Naive thymus-derived CD4-positive, alpha-beta T cell (primary cell): Measurements from ENCODE around the gene MC1R. TPM values are rescaled to one million over a fixed set of nuclear protein-coding genes. Genes with fewer than 3 reads are reported as not detected.
"Not testable (repeated sequence)": the region's sequence is repeated elsewhere in the genome, so short reads cannot be mapped to it uniquely, and the experiment has no call there.

Experiments used
- ATAC-seq: fragments of 150-1000 bp; cut with Tn5 transposase; 2 replicates; pipeline ENCODE4 v1.10.0; 2021; ENCODE audit warnings: mild to moderate bottlenecking, moderate library complexity
- CTCF ChIA-PET: fragments of 350-600 bp; sonication (Branson Sonifier 250); formaldehyde crosslinking; loops from one replicate; lab custom pipeline; 2021; ENCODE audit warnings: antibody characterized with exemption; lab: Charles Lee
- POLR2A ChIA-PET: fragments of 350-600 bp; sonication (Branson Sonifier 250); formaldehyde crosslinking; loops from one replicate; lab custom pipeline; 2021; ENCODE audit warnings: antibody characterized with exemption, inconsistent platforms; lab: Charles Lee
- DNase-seq, 9 donors: peaks; one replicate each; pipeline versions ENCODE4 v3.0.0 to v3.0.0-alpha.2; 2020 to 2022; ENCODE audit warnings: mixed read lengths in 1 of 9
- H3K27ac ChIP-seq: one replicate; pipeline ENCODE4 v1.7.0; 2013; ENCODE audit warnings: mild to moderate bottlenecking, low read depth, low read length, moderate library complexity
- H3K27me3 ChIP-seq, 2 donors: one replicate each; pipeline ENCODE4 v1.7.0; 2013; ENCODE audit warnings: low read length in 2 of 2, mild to moderate bottlenecking in 2 of 2, moderate library complexity in 2 of 2; ENCODE audit not compliant: control insufficient read depth in 2 of 2, insufficient read depth in 2 of 2
- H3K36me3 ChIP-seq, 3 experiments: 1 replicate in 2 of 3; 2 replicates in 1 of 3; pipeline ENCODE4 v1.7.0; 2013; ENCODE audit warnings: low read length in 3 of 3, mild to moderate bottlenecking in 3 of 3, moderate library complexity in 1 of 3; ENCODE audit not compliant: insufficient read depth in 3 of 3, control insufficient read depth in 2 of 3
- H3K4me1 ChIP-seq, 2 donors: one replicate each; pipeline ENCODE4 v1.7.0; 2013; ENCODE audit warnings: low read length in 2 of 2, mild to moderate bottlenecking in 2 of 2, moderate library complexity in 1 of 2; ENCODE audit not compliant: control insufficient read depth in 2 of 2, insufficient read depth in 2 of 2
- H3K4me3 ChIP-seq: 2 replicates; pipeline ENCODE4 v1.7.0; 2013; ENCODE audit warnings: mild to moderate bottlenecking, low read length
- H3K9me3 ChIP-seq, 3 experiments: 1 replicate in 2 of 3; 2 replicates in 1 of 3; pipeline ENCODE4 v1.7.0; 2013; ENCODE audit warnings: low read length in 3 of 3; ENCODE audit not compliant: control insufficient read depth in 2 of 3
- H3K27ac Mint-ChIP-seq, 9 donors: one replicate each; pipeline ENCODE4 v1.8.0; 2020 to 2022; ENCODE audit warnings: mixed read lengths in 9 of 9, mild to moderate bottlenecking in 8 of 9, moderate library complexity in 5 of 9, inconsistent platforms in 2 of 9
- H3K27me3 Mint-ChIP-seq, 5 donors: one replicate each; pipeline ENCODE4 v1.8.0; 2021 to 2022; ENCODE audit warnings: mixed read lengths in 5 of 5, mild to moderate bottlenecking in 1 of 5
- H3K36me3 Mint-ChIP-seq, 5 donors: one replicate each; pipeline ENCODE4 v1.8.0; 2020 to 2022; ENCODE audit warnings: mixed read lengths in 5 of 5, mild to moderate bottlenecking in 3 of 5, inconsistent platforms in 1 of 5
- H3K4me1 Mint-ChIP-seq, 7 donors: one replicate each; pipeline ENCODE4 v1.8.0; 2020 to 2022; ENCODE audit warnings: mixed read lengths in 7 of 7, mild to moderate bottlenecking in 3 of 7, inconsistent platforms in 1 of 7
- H3K4me3 Mint-ChIP-seq, 10 donors: one replicate each; pipeline ENCODE4 v1.8.0; 2020 to 2022; ENCODE audit warnings: mild to moderate bottlenecking in 10 of 10, mixed read lengths in 10 of 10, moderate library complexity in 6 of 10, inconsistent platforms in 2 of 10
- H3K9me3 Mint-ChIP-seq, 11 donors: one replicate each; pipeline ENCODE4 v1.8.0; 2020 to 2022; ENCODE audit warnings: mixed read lengths in 11 of 11, mild to moderate bottlenecking in 4 of 11, inconsistent platforms in 1 of 11, moderate library complexity in 1 of 11
- intact Hi-C, 2 donors: fragments of 100-400 bp; cut with micrococcal nuclease; formaldehyde crosslinking; loops; one replicate each; pipeline ENCODE4 v1.15.1; 2023
- polyA plus RNA-seq, 2 donors: library from polyadenylated mRNA; unstranded; fragments of 300-500 nt; fragmentation: Illumina TruSeq; gene quantifications; one replicate each; pipeline ENCODE4 v1.2.3, GENCODE V29; 2021
- total RNA-seq, 6 experiments: library from RNA in 5 of 6; stranded (reverse) in 5 of 6; gene quantifications; 1 replicate in 5 of 6; 2 replicates in 1 of 6; pipeline ENCODE4 v1.2.3 and lab custom pipeline; 2021 to 2026

MC1R gene
- total and polyA plus RNA-seq, 7 experiments from 2014 or later = 0.14 to 13.9 (median 10.5) TPM

DNA sequence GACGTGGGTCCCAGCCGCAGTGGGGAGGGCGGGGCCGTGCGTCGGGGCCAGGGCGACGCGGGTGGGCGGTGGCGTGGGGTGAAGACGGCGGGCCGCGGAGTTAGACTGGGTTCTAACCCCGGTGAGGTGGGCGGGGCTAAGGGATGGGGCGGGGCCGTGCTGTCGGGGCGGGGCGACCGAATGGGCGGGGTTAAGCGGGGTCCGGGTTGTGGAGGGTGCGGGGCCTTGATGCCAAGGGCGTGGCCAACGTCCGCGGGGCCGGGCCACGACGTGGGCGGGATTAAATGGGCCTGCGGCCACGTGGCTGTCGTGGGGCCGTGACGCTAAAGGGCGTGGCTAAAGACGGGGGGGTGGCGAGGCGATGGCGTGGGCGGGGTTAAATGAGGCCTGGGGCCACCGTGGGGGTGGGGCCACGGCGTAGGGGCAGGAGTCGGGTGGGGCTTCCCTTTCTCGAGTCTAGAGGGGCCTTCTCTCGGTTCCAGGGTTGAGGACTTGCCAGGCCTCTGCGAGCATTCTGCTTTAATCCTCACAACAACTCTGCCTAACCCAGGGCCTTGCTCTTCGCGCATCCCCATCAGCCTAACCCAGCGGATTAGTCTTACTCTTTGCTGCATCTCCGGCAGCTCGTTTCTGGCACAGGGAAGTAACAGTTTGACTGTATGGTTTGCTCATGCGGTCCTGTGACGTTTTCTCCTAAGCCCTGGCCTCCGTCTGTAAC lies 44.5 kb upstream of the MC1R start:
- CTCF ChIA-PET = interaction anchor here (0.6 to 2.0 kb wide), 6 partner anchors 11 to 1307 kb away, joined by 3 to 9 read pairs (median 6); no protein-coding TSS in a partner anchor
- Histone ChIP-seq H3K9me3 (peaks cover 0 to 7% (median 0%) of the 10 kb centered on the region in 3 experiments), H3K27me3 (no peaks in the 10 kb centered on the region), H3K27ac (peak overlapping the region; percentile 100), H3K36me3 (peaks cover 0 to 35% (median 3%) of the 10 kb centered on the region in 3 experiments), H3K4me1 (peaks cover 4 to 17% of the 10 kb centered on the region in 2 donors), H3K4me3 (peak overlapping the region; percentile 94)
- Mint-ChIP-seq H3K36me3 (peaks cover 5 to 29% (median 12%) of the 10 kb centered on the region in 5 donors), H3K27ac (peak overlapping the region; percentile 89 to 99 (median 97)), H3K9me3 (peaks cover 0 to 19% (median 6%) of the 10 kb centered on the region in 11 donors), H3K4me3 (peak overlapping the region; percentile 73 to 95 (median 92)), H3K4me1 (peaks cover 6 to 32% (median 20%) of the 10 kb centered on the region in 7 donors), H3K27me3 (no peaks in the 10 kb centered on the region)
- intact Hi-C loops = loop anchor here (1.0 to 5.0 kb wide), 13 partner anchors 10 to 557 kb away; partner anchors contain the start of genes FANCA (in 2 of the 2), MC1R (in 2 of the 2), CDK10 (in 1 of the 2) and CHMP1A (in 1 of the 2)
- ATAC-seq = peak; percentile 90
- POLR2A ChIA-PET = interaction anchor here (0.9 to 4.0 kb wide), 18 partner anchors 8 to 1304 kb away, joined by 3 to 67 read pairs (median 6); partner anchors contain the start of genes CDK10, GALNS, SPATA2L and TRAPPC2L
- DNase-seq = peak; percentile 87 to 97 (median 90)

DNA sequence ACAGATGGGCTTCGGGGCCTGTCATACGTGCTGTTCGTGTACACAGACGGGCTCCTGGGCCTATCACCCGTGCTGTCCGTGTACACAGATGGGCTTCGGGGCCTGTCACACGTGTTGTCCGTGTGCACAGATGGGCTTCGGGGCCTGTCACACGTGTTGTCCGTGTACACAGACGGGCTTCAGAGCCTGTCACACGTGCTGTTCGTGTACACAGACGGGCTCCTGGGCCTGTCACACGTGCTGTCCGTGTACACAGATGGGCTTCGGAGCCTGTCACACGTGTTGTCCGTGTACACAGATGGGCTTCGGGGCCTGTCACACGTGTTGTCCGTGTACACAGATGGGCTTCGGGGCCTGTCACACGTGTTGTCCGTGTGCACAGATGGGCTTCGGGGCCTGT lies 39.5 kb upstream of the MC1R start:
- peaks cover 0 to 14% (median 6%) of the 10 kb centered on the region in 11 donors for H3K9me3 Mint-ChIP-seq

DNA sequence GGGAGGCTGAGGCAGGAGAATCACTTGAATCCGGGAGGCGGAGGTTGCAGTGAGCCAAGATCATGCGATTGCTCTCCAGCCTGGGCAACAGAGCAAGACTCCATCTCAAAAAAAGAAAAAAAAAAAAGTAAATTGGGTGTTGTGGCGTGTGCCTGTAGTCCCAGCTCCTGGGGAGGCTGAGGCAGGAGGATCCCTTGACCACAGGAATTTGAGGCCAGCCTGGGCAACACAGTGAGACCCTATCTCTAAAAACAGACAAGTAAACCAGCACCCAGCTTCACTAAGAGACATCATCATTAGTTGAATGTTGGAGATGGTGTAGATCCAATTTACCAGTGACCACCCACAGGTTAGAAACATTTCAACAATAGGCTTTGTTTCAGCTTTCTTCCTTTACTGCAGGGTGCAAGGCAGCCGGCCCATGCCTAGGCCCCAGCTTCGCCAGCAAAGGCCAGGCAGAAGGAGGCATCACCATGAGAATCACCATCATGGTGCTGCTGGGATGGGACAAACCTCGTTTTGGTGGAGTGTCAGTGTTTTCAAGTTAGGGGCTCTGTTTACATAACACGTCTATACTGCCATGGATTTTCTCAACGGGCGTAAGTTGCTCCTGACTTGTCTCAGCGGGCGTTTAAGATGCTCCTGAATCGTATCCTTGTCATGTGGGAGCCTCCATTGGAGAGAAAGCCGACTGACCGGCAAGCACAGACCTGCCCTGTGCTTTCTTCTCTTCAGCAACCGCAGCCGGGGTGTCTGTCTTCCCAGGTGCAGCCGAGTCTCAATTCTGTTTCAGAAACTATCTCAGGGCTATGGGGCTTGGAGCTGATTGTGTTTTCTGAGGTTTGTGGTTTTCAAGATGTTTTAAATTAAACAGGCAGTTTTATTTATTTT lies 37.9 kb upstream of the MC1R start:
- no peaks in the 10 kb centered on the region for H3K9me3 ChIP-seq
- H3K36me3 ChIP-seq = peaks cover 11 to 82% (median 16%) of the 10 kb centered on the region in 3 experiments
- Mint-ChIP-seq H3K4me1 (peaks cover 2 to 27% (median 22%) of the 10 kb centered on the region in 7 donors), H3K27me3 (no peaks in the 10 kb centered on the region), H3K4me3 (no peak overlapping the region), H3K9me3 (peaks cover 0 to 8% (median 0%) of the 10 kb centered on the region in 11 donors), H3K36me3 (peaks cover 18 to 32% (median 29%) of the 10 kb centered on the region in 5 donors), H3K27ac (peak overlapping the region in 1 of 9 donors; percentile 58)
- H3K27me3 ChIP-seq = no peaks in the 10 kb centered on the region
- no peak overlapping the region for H3K27ac ChIP-seq
- CTCF ChIA-PET = interaction anchor here (0.7 kb wide), 1 partner anchor 10 kb away, joined by 4 read pairs; no protein-coding TSS in a partner anchor
- no peak for DNase-seq
- no peak overlapping the region for H3K4me3 ChIP-seq
- ATAC-seq = peak; percentile 26
- intact Hi-C loops = no loop called here
- no peaks in the 10 kb centered on the region for H3K4me1 ChIP-seq
- POLR2A ChIA-PET = interaction anchor here (0.7 kb wide), 1 partner anchor 239 kb away, joined by 3 read pairs; no protein-coding TSS in a partner anchor

More for the DNA sequence above, 39.5 kb upstream of the MC1R start:
- CTCF ChIA-PET, H3K4me3 Mint-ChIP-seq, H3K27ac ChIP-seq, POLR2A ChIA-PET, H3K9me3 ChIP-seq, DNase-seq, H3K4me3 ChIP-seq, ATAC-seq, H3K27me3 ChIP-seq, H3K4me1 ChIP-seq, H3K27me3 Mint-ChIP-seq, intact Hi-C loops, H3K27ac Mint-ChIP-seq: not testable (repeated sequence)
- Mint-ChIP-seq H3K4me1 (peaks cover 13 to 32% (median 28%) of the 10 kb centered on the region in 7 donors), H3K36me3 (peaks cover 18 to 39% (median 29%) of the 10 kb centered on the region in 5 donors)
- H3K36me3 ChIP-seq = peaks cover 9 to 78% (median 16%) of the 10 kb centered on the region in 3 experiments

DNA sequence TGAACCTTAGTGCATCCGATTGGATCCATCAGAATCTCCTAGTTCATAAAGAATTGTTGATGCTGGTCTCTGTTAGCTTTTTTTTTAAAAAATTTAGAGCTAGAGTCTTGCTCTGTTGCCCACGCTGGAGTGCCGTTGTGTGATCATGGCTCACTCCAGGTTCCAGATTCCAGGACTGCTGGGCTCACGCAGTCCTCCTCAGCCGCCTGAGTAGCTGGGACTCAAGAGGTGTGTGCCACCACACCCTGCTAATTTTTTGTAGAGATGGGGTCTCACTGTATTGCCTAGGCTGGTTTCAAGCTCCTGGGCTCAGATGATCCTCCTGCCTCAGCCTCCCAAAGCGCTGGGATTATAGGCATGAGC lies 37.3 kb upstream of the MC1R start:
- H3K4me3 Mint-ChIP-seq = no peak overlapping the region
- ChIA-PET POLR2A (interaction anchor here (0.7 to 2.3 kb wide), 2 partner anchors 8 to 240 kb away, joined by 3 to 5 read pairs; partner anchors contain the start of gene TCF25), CTCF (interaction anchor here (0.6 to 0.7 kb wide), 2 partner anchors 19 to 25 kb away, joined by 3 read pairs; no protein-coding TSS in a partner anchor)
- H3K27ac Mint-ChIP-seq = no peak overlapping the region
- peaks cover 18 to 30% (median 29%) of the 10 kb centered on the region in 5 donors for H3K36me3 Mint-ChIP-seq
- DNase-seq (no peak), ATAC-seq (no peak)
- Histone ChIP-seq H3K27ac (no peak overlapping the region), H3K9me3 (no peaks in the 10 kb centered on the region), H3K27me3 (no peaks in the 10 kb centered on the region), H3K4me1 (no peaks in the 10 kb centered on the region), H3K4me3 (no peak overlapping the region), H3K36me3 (peaks cover 11 to 82% (median 16%) of the 10 kb centered on the region in 3 experiments)
- H3K9me3 Mint-ChIP-seq = peaks cover 0 to 8% (median 0%) of the 10 kb centered on the region in 11 donors
- no peaks in the 10 kb centered on the region for H3K27me3 Mint-ChIP-seq
- H3K4me1 Mint-ChIP-seq = peaks cover 2 to 27% (median 20%) of the 10 kb centered on the region in 7 donors
- intact Hi-C loops = no loop called here

DNA sequence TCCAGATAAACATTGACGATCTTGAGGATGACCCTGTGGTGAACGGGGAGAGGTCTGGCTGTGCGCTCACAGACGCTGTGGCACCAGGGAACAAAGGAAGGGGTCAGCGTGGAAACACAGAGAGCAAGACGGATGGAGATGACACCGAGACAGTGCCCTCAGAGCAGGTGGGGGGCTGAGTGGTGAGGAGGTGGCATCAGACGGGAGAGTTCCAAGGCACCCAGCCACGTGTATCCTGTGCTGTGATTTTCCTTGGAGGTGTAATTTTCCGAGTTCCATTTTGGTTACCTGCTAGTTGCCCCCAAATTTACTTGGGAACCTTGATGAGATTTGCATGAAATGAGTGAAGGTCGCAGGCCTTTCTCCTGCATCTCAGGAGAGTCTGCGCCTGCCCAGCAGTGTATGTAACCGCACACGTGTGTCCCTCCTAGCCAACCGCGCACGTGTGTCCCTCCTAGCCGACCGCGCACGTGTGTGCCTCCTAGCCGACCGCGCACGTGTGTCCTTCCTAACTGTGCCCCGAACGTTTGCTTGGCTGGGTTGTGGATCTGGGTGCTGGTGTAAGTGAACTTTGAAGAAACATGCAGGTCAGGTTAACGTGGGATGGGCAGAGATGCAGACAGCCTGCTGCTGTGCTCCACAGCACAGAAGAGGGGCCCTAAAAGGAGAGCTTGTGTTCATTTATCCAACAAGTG lies 35.2 kb upstream of the MC1R start:
- intact Hi-C loops = no loop called here
- H3K36me3 ChIP-seq = peaks cover 16 to 95% (median 16%) of the 10 kb centered on the region in 3 experiments
- no peaks in the 10 kb centered on the region for H3K27me3 ChIP-seq
- H3K9me3 ChIP-seq = no peaks in the 10 kb centered on the region
- no peak overlapping the region for H3K27ac ChIP-seq
- no peak overlapping the region for H3K4me3 ChIP-seq
- Mint-ChIP-seq H3K27me3 (no peaks in the 10 kb centered on the region), H3K4me1 (peaks cover 2 to 22% (median 14%) of the 10 kb centered on the region in 7 donors), H3K36me3 (peaks cover 23 to 40% (median 30%) of the 10 kb centered on the region in 5 donors), H3K27ac (peak overlapping the region in 4 of 9 donors; percentile 19 to 61 (median 42)), H3K4me3 (no peak overlapping the region), H3K9me3 (peaks cover 0 to 6% (median 0%) of the 10 kb centered on the region in 11 donors)
- ChIA-PET POLR2A (interaction anchor here (2.3 kb wide), 1 partner anchor 10 kb away, joined by 5 read pairs; the partner anchor contains the start of gene TCF25), CTCF (interaction anchor here (0.5 kb wide), 1 partner anchor 21 kb away, joined by 3 read pairs; no protein-coding TSS in a partner anchor)
- H3K4me1 ChIP-seq = no peaks in the 10 kb centered on the region
- DNase-seq (no peak), ATAC-seq (no peak)
